NK-92 treated with Interleukin-12 subunit alpha and Interleukin-12 subunit beta, amount 100 ng/mL, for 24 hours (cell line): Measurements from ENCODE around the gene N4BP3.

Experiments
- DNase-seq: peaks from one replicate; lab custom pipeline; 2025; lab: John Stamatoyannopoulos, UW

Gene N4BP3

DNA sequence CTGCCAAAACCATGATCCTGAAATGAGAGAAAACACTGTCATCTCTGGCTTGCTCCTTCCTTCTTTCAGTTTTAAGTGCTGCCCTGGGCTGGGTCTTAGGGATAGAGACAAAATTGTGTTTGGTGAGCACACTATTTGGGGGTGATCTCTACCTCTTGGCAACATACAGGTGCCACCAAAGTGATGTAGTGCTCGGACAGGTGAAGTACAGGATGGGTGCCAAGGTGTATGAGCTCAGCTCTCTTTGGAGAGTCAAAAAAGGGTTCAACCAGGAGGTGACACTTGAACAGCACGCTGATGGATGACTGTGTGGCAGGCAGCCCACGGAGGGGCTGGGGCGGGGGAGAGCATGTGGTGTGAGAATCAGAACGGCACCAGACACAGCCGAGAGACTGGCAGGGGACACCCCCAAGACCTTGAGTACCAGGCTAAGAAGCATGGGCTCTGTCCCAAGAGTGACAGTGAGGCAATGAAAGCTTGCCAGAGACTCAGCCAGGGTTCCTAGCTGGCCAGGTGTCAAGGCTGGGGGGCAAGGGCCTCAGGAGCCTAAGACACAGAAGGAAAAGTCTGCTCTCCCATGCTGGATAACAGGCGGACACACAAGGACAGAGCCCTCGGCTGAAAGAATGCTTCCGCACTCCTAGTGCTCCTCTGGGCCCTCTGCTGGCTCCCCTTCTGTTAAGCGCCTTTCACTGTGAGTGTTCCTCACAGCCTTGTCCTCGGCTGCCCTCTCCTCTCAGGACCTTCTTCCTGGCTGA, 37.8 kb downstream of the N4BP3 start:
- DNase-seq: no peak

DNA sequence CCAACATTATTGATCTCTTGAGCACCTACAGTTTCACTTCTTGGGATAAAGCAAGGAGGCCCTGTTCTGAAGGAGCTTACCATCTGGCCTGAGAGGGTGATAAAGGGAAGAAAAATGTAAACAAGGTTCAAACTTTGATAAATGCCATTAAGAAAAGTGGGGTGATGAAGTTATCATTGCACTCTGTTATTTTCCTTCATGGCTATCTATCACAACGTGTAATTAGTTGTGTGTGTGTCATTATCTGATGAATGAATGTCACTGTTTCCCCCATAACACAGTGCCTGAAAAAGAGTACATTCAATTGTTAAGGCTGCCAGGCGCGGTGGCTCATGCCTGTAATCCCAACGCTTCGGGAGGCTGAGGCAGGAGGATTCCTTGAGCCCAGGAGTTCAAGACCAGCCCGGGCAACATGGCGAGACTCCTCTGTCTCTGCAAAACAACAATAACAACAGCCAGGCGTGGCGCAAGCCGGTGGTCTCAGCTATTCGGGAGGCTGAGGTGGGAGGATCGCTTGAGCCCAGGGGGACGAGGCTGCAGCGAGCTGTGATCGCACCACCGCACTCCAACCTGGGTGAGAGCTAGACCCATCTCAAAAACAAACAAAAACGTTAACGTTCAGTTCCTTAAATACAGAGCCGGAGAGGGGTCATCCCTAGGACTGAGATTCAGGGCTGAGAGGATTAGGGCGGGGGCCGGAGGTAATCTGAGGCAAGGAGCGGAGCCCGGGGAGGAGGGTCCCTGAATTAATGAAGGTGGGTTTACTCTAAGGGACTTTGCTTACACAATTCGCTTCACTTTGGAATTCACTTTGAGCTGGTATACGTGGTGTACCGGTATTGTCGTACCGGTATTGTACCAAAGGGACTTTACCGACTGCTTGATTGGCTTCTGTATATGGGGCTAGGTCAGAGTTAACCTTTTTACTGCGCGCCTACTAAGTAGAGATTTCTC, 39.4 kb downstream of the N4BP3 start:
- no peak for DNase-seq

DNA sequence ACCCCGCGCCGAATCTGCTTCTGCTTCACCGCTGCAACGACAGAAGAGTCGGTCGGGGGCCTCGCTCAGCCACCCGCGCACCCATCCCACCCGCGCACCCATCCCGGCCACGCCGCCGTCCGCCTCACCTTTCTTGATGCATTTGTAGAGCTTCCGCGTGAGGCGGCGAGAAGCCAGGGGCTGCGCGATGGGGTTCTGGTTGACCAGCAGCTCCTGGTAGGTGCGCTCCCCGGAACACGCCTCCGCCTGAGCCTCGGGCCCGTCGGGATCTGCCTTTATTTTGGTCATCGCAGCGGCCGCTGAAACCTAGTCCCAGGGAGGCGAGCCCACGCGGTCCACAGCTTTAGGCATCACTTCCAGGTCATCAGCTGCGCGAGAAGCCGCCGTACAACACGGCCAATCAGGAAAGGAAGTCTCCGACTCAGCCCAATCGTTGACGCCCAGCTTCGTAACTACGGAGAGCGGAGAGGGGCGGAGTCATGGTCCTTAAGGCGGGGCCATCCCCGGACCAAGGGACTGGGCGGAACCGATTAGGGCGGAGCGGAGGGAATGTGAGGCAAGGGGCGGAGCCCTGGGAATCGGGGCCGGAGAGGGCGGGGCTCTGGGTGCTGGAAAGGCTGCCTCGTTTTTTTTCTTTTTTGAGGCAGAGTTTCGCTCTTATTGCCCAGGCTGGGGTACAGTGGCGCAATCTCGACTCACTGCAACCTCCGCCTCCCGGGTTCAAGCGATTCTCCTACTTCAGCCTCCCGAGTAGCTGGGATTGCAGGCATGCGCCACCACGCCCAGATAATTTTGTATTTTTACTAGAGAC, 40.4 kb downstream of the N4BP3 start, which contains the start of gene NHP2:
NHP2 (minus strand) TSS at position 356 of the 811 bp plus-strand sequence; CDS start at position 288, 68 bp downstream.
- DNase-seq: peak; percentile 95

DNA sequence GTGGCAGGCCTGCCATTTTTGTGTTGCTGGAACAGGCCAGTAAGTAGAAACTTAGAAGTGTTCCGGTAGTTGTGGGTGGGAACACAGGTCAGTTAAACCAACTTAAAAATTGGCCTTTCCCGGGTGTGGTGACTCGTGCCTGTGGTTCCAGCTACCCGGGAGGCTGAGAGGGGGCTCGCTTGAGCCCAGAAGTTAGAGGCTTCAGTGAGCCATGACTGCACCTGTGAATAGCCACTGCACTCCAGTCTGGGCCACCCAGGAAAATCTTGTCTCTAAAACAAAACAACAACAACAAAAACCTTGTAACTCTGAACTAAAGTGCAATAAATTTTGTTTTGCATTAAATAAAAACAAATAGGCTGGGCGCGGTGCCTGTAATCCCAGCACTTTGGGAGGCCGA, 41.7 kb downstream of the N4BP3 start:
- DNase-seq: no peak

DNA sequence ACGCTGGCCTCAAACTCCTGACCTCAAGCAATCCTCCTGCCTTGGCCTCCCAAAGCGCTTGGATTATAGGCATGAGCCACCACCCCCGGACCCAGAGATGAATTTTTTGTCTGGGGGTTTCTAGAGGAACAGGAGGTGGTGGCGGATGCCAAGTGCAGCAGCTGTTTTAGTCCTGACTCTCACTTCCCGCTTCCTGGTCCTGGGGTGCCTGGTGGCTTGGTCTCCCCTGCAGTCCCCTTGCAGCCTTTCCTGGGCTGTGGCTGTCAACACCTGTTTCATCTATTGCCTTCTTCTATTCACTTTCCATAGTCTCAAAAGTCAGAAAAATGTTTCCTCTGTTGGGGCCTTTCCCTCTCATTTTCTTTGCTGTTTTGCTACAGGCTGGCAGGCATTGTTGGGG, 46.8 kb downstream of the N4BP3 start:
- no peak for DNase-seq

DNA sequence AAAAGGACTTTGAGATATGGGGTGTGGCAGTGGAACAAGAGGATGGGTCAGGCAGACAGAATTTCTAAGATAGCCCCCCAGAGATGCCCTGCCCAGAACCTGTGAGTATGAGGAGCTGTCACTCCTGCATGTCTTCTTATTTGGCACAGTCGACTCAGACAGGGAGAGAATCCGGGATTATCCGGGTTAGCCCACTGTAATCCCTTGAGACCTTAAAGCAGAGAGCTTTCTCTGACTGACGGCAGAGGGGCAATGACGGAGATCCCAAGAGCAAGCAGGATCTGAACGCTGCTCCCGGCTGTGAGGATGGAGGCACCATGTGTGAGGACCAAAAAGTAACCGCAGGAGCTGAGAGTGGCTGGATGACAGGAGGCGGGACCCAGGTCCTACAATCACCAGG, 49.1 kb downstream of the N4BP3 start:
- DNase-seq: no peak

DNA sequence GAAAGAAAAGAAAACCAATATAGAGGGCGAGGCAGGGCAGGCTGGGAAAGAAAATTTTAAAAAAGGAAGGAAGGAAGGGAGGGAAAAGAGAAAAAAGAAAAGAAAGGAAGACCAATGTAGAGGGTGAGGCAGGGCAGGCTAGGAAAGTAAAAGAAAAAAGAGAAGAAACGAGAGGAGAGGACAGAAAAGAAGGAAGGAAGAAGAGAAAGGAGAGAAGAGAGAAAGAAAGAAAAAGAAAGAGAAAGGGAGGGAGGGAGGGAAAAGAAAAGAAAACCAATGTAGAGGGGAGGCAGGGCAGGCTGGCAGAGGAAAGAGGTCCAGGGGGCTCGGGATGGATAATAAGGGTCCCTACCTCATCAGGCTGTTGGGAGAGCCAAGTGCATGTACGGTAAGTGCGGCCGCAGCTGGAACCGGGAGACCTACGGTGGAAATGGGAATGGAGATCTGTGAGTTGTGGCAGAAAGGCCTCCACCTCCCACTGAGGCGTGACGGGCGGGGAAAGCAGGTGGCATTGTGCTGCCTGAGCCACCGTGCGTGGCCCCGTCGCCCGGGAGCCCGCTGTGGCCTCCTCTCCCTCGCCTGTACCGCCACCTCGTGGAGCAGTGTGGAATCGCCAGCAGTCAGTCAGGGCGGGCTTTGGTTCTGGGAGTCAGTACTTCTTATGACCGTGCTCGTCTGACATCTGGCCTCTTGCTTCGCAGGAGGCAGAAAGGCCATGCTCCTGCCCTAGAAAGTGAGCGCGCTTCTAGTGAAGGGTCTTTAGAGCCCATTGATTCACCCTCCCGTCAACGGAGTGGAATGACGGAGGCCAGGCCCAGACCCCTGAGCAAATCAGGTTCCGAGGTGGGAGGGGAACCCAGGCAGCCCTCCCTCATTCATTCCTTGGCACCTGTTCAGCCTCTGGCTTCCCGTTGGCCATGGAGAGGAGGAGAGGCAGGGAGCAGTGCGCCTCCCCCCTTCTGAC, 50.7 kb downstream of the N4BP3 start:
- peak; percentile 67 for DNase-seq

DNA sequence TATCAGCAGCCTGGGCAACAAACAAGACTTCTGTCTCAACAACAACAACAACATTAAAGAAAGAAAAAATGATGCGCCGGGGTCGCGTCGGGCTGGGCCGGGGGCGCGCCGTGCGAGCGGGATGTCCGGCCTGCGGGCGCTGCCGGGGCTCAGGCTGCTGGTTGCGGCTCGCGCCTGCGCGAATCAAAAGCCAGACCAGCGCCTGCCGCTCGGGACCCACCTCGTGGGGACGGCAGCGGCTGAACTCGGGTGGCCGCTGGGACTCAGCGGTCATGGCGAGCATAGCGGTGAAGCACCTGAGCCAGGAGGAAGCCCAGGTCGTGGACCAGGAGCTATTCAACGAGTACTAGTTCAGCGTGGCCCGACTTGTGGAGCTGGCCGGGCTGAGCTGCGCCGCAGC, 52.2 kb downstream of the N4BP3 start:
- no peak for DNase-seq

DNA sequence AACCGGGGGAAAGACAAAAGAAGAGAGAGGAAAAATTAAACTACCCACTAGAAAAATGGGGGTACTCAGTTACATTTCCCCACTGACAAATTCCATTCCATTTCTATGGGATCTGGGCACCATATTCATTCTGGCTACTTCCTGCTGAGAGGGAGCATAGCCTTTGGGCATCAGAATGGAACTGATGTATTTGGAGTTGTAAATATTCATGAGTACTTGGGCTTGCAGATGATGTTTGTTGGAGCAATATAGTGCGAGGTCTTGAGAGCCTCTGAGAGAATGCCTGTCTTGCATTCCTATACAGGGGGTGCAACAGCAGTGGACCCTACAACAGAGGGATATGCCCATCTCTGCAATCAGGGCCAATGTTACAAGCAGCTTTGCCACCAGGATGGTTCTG, 57.1 kb downstream of the N4BP3 start:
- DNase-seq: no peak

DNA sequence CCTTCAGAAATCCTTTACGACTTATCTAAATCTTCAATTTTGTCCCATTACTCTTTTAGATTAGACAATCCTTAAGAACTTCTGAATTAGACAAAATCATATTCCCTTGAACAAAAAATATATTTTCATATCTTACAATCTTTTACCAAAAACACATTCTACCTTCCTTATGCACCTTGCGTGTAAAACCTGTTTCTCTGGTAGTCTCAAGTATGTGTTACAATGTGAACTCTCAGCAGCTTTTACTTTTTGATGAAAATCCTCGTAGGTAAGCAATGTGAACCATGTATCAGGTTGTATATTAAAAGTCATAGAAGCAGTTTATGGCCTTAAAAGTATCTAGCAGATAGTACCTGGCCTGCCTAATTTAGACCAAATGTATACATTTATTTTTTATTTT, 61.1 kb downstream of the N4BP3 start:
- DNase-seq: no peak
